Breast epithelium (tissue), 3 donors: Measurements from ENCODE around the gene IL1RAPL2.

Experiments
- POLR2A ChIP-seq: fragments of 450-650 bp; IDR thresholded peaks from one replicate; pipeline ENCODE4 v1.6.1; 2016; ENCODE audit warnings: antibody characterized with exemption, mild to moderate bottlenecking, moderate library complexity
- POLR2AphosphoS5 ChIP-seq, 3 donors: sonication (generic); formaldehyde crosslinking; IDR thresholded peaks; one replicate each; pipeline ENCODE4 v1.6.1; 2017; ENCODE audit warnings: antibody characterized with exemption in 3 of 3
- TF ChIP-seq, protein P1 (sequence below), 3 donors: fragments of 450-650 bp; IDR thresholded peaks; one replicate each; pipeline ENCODE4 v1.5.1; 2016 to 2017; ENCODE audit warnings: antibody characterized with exemption in 3 of 3, mild to moderate bottlenecking in 3 of 3, moderate library complexity in 3 of 3

DNA sequence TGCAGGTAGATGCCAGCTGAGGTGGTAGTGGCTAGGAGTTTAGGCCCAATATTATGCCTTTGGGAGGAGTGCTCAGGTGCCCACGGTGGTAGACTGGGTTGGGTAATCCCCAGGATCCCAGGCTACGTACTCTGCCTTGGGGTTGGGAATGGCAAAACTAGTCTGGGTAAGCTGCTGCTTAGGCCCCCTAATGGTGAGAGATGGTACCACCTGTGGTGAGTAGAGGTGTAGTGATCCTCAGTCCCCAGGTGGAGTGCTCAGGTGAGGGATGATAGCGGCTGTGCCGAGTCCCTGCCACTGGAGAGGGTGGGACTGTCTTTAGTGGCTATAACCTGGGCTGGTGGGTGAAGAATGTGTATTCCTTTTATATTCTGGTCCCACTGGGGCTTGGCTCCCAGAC is 75.2 kb downstream of the IL1RAPL2 start:
- TF ChIP-seq, protein P1, sequence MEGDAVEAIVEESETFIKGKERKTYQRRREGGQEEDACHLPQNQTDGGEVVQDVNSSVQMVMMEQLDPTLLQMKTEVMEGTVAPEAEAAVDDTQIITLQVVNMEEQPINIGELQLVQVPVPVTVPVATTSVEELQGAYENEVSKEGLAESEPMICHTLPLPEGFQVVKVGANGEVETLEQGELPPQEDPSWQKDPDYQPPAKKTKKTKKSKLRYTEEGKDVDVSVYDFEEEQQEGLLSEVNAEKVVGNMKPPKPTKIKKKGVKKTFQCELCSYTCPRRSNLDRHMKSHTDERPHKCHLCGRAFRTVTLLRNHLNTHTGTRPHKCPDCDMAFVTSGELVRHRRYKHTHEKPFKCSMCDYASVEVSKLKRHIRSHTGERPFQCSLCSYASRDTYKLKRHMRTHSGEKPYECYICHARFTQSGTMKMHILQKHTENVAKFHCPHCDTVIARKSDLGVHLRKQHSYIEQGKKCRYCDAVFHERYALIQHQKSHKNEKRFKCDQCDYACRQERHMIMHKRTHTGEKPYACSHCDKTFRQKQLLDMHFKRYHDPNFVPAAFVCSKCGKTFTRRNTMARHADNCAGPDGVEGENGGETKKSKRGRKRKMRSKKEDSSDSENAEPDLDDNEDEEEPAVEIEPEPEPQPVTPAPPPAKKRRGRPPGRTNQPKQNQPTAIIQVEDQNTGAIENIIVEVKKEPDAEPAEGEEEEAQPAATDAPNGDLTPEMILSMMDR (IDR thresholded peaks at IDR 0.05) = no peak
- no peak for TF ChIP-seq POLR2AphosphoS5 (IDR thresholded peaks at IDR 0.05)
- TF ChIP-seq POLR2A = no peak
